Measurements from ENCODE around the gene ARHGEF39.

The ARHGEF39 gene

DNA sequence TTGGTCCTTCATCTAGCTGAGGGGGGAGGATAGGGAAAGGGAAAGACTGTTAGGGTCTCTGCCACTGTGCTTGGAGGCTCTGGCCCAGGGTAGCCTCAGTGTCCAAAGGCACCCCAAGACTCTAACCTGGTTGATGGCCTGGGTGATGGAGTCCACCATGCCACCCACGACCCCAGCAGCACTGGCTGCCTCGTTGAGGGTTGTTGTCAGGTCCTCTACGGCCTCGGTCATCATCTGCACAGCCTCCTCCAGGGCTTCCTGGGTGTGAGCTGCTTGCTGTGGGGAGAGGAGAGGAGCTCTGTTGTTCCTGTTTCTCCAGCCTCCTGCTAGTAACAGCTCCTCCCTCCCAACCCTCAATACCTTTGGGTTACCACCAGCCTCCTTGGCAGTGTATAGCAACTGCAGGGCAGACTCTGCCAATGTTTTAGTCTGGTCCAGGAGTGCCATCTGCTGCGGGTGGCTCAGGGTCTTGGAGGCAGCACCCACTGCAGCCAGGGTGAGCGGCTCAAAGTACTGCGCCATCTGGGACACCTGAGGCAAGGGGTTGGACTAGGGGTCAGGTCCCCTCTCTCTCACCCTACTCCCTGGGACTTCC, 40.9 kb upstream of the ARHGEF39 start:
- Histone ChIP-seq H3K79me2 (no peaks in the 10 kb centered on the region), H3K9ac (no peak overlapping the region), H3K36me3 (ENCODE audit: control insufficient read depth, insufficient read depth, low read length) (no peaks in the 10 kb centered on the region), H3K4me2 (ENCODE audit: low read length) (no peak overlapping the region), H2AFZ (no peak overlapping the region), H3K27me3 (ENCODE audit: control insufficient read depth, insufficient read depth, low read length) (no peaks in the 10 kb centered on the region), H3K9me3 (ENCODE audit: control insufficient read depth, low read length) (no peaks in the 10 kb centered on the region), H3K27ac (no peak overlapping the region), H3K4me3 (ENCODE audit: low read depth, low read length) (no peak overlapping the region), H3K4me1 (no peaks in the 10 kb centered on the region)
- TF ChIP-seq, protein P1, sequence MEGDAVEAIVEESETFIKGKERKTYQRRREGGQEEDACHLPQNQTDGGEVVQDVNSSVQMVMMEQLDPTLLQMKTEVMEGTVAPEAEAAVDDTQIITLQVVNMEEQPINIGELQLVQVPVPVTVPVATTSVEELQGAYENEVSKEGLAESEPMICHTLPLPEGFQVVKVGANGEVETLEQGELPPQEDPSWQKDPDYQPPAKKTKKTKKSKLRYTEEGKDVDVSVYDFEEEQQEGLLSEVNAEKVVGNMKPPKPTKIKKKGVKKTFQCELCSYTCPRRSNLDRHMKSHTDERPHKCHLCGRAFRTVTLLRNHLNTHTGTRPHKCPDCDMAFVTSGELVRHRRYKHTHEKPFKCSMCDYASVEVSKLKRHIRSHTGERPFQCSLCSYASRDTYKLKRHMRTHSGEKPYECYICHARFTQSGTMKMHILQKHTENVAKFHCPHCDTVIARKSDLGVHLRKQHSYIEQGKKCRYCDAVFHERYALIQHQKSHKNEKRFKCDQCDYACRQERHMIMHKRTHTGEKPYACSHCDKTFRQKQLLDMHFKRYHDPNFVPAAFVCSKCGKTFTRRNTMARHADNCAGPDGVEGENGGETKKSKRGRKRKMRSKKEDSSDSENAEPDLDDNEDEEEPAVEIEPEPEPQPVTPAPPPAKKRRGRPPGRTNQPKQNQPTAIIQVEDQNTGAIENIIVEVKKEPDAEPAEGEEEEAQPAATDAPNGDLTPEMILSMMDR (IDR thresholded peaks at IDR 0.05), result no peak

DNA sequence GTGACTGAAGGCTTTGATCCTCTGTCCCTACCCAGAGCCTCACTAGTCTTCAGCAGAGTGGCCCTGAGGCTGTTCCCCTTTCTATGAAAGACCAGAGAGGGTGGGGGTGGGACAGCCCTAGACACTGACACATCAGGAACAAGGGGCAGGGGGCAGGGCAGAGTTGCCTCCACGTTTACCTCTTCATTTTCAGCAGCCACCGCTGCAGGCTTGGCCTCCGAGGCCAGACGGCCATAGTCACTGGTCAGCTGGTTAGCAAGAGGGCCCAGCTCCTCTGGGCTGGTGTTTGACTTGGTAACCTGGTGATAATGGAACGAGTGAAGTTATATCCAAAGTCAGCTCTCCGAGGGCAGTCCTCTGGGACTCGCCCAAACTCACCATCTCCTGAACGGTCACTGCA, 40.4 kb upstream of the ARHGEF39 start:
- H3K27me3 ChIP-seq (ENCODE audit: control insufficient read depth, insufficient read depth, low read length), result no peaks in the 10 kb centered on the region
- no peak overlapping the region for H3K4me3 ChIP-seq (ENCODE audit: low read depth, low read length)

DNA sequence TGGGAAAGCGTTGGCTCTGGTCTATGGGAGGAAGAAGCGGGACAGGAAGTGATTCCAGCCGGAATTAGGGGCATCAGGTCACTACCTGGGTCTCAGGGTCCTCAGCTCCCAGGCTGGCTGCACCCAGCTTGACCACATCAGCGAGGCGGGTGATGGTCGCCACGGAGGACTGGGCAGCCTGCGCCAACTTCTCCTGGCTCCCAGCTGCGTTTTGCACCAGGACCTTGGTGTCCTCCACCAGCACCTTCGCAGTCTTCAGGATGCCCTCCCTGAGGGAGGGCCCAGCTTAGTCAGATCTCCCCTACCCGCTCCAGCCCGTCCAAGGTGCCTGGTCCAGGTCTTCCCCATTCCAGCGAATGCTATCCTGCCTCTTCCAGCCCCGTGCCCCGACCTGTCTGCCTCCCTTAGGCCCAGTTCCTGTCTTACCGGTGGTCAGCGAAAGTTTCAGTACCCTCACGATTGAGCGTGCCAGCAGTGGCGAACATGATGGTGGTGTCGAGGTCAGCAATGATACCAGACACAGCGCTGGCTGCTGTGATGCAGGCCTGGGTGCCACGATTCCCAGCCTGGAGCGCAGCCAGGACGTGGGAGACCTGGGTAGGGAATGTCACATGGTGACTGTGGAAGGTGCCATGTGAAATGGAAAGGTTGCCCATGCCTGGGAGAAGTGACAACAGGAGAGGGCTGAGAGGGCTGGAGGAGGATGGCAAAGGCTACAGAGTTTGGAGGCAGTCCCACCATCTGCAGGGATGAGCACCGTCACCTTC, 39.1 kb upstream of the ARHGEF39 start:
- H3K27ac ChIP-seq, result no peak overlapping the region
- no peaks in the 10 kb centered on the region for H3K36me3 ChIP-seq (ENCODE audit: control insufficient read depth, insufficient read depth, low read length)
- H3K4me1 ChIP-seq, result no peaks in the 10 kb centered on the region
- H3K4me3 ChIP-seq (ENCODE audit: low read depth, low read length), result no peak overlapping the region
- no peaks in the 10 kb centered on the region for H3K27me3 ChIP-seq (ENCODE audit: control insufficient read depth, insufficient read depth, low read length)
- no peaks in the 10 kb centered on the region for H3K9me3 ChIP-seq (ENCODE audit: control insufficient read depth, low read length)
- TF ChIP-seq, protein P1 (IDR thresholded peaks at IDR 0.05), result no peak
- H2AFZ ChIP-seq, result no peak overlapping the region
- no peak overlapping the region for H3K4me2 ChIP-seq (ENCODE audit: low read length)
- H3K9ac ChIP-seq, result no peak overlapping the region
- H3K79me2 ChIP-seq, result no peaks in the 10 kb centered on the region

More for the DNA sequence above, 40.4 kb upstream of the ARHGEF39 start:
- no peak overlapping the region for H3K4me2 ChIP-seq (ENCODE audit: low read length)
- H3K9ac ChIP-seq, result no peak overlapping the region
- H3K79me2 ChIP-seq, result no peaks in the 10 kb centered on the region
- no peak overlapping the region for H2AFZ ChIP-seq
- H3K4me1 ChIP-seq, result no peaks in the 10 kb centered on the region
- no peaks in the 10 kb centered on the region for H3K9me3 ChIP-seq (ENCODE audit: control insufficient read depth, low read length)
- TF ChIP-seq, protein P1 (IDR thresholded peaks at IDR 0.05), result no peak
- H3K36me3 ChIP-seq (ENCODE audit: control insufficient read depth, insufficient read depth, low read length), result no peaks in the 10 kb centered on the region
- H3K27ac ChIP-seq, result no peak overlapping the region

DNA sequence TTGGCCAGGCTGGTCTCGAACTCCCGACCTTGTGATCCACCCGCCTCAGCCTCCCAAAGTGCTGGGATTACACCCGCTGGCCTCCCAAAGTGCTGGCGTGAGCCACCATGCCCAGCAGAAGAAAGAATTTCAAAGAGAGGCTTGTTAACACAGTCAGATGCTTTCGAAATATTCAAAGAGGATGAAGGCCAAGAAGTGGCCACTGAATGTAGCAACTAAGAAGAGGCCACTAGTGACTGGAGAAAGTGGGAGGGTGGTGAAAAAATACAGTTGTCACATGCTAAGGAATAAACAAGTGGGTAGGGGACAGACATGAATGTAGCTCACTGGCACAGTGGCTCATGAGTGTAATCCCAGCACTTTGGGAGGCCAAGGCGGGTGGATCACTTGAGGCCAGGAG, 37.7 kb upstream of the ARHGEF39 start:
- H2AFZ ChIP-seq, result no peak overlapping the region
- no peaks in the 10 kb centered on the region for H3K9me3 ChIP-seq (ENCODE audit: control insufficient read depth, low read length)
- H3K79me2 ChIP-seq, result no peaks in the 10 kb centered on the region
- H3K27me3 ChIP-seq (ENCODE audit: control insufficient read depth, insufficient read depth, low read length), result no peaks in the 10 kb centered on the region
- no peak overlapping the region for H3K27ac ChIP-seq
- H3K36me3 ChIP-seq (ENCODE audit: control insufficient read depth, insufficient read depth, low read length), result no peaks in the 10 kb centered on the region
- TF ChIP-seq, protein P1 (IDR thresholded peaks at IDR 0.05), result no peak
- H3K9ac ChIP-seq, result no peak overlapping the region
- H3K4me1 ChIP-seq, result peaks cover 6% of the 10 kb centered on the region
- H3K4me2 ChIP-seq (ENCODE audit: low read length), result no peak overlapping the region
- H3K4me3 ChIP-seq (ENCODE audit: low read depth, low read length), result no peak overlapping the region
